ENCODE measurements around the gene CRY2.
"Not testable (repeated sequence)": the region's sequence is repeated elsewhere in the genome, so short reads cannot be mapped to it uniquely, and the experiment has no call there.

DNA sequence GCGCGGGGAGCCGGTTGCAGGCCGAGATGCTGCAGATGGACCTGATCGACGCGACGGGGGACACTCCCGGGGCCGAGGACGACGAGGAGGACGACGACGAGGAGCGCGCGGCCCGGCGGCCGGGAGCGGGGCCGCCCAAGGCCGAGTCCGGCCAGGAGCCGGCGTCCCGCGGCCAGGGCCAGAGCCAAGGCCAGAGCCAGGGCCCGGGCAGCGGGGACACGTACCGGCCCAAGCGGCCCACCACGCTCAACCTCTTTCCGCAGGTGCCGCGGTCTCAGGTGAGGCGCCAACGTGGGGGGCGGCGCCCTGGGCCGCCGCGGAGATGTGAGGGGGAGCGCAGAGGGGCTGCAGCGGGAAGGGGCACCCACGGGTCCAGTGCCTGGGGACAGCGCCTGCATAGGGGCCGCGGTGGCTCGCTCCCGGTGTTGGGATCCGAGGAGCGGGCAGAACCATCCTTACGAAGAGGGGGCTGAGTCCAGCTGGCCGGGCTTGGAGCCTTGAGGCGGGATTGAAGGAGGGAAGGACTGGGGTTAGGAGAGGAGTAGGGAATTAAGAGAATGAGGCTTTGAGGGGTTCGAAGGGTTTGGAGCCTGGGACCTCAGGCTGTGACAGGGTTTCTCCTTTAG is 53.0 kb downstream of the CRY2 start:
- TF ChIP-seq POLR2A, CTCF (IDR thresholded peaks at IDR 0.05): not testable (repeated sequence)
